H1 (cell line): Measurements from ENCODE around the gene TCN2. TPM values are rescaled to one million over a fixed set of nuclear protein-coding genes. Genes with fewer than 3 reads are reported as not detected.

Experiments
- CTCF ChIA-PET: fragments of 300-600 bp; sonication (Branson Sonifier 250); formaldehyde crosslinking; loops from one replicate; lab custom pipeline; 2021; ENCODE audit not compliant: partially characterized antibody; lab: Charles Lee
- POLR2A ChIA-PET: fragments of 300-600 bp; sonication (Branson Sonifier 250); formaldehyde crosslinking; loops from one replicate; lab custom pipeline; 2021; ENCODE audit warnings: inconsistent platforms; ENCODE audit not compliant: partially characterized antibody; lab: Charles Lee
- DNase-seq, 2 experiments: peaks; one replicate each; pipeline versions ENCODE4 v3.0.0 to v3.0.0-alpha.2; 2010 to 2022; ENCODE audit warnings: low spot score in 2 of 2, low read depth in 1 of 2, mixed read lengths in 1 of 2
- FAIRE-seq: peaks from 2 replicates; lab custom pipeline; 2011; peaks lifted over from hg19 to GRCh38; lab: Jason Lieb, UNC
- H2AFZ ChIP-seq: 2 replicates; pipeline ENCODE4 v1.8.1; 2012; ENCODE audit warnings: low read length, inconsistent platforms
- H2AK5ac ChIP-seq: 2 replicates; pipeline ENCODE4 v1.6.1; 2013; ENCODE audit warnings: low read depth, low read length
- H2BK120ac ChIP-seq: replicated peaks from 2 replicates; pipeline ENCODE3; 2013; ENCODE audit warnings: low read depth, low read length, inconsistent platforms
- H2BK12ac ChIP-seq: 2 replicates; pipeline ENCODE4 v1.6.1; 2013; ENCODE audit warnings: low read depth, low read length
- H2BK15ac ChIP-seq: 2 replicates; pipeline ENCODE4 v1.6.1; 2013; ENCODE audit warnings: low read length
- H2BK20ac ChIP-seq: 2 replicates; pipeline ENCODE4 v1.6.1; 2013; ENCODE audit warnings: low read length
- H2BK5ac ChIP-seq: 2 replicates; pipeline ENCODE4 v1.6.1; 2013; ENCODE audit warnings: low read depth, low read length
- H3K14ac ChIP-seq: 2 replicates; pipeline ENCODE4 v1.6.1; 2013; ENCODE audit warnings: inconsistent platforms; ENCODE audit not compliant: insufficient read length
- H3K18ac ChIP-seq: 2 replicates; pipeline ENCODE4 v1.6.1; 2013; ENCODE audit warnings: low read length; ENCODE audit errors: extremely low read depth
- H3K23ac ChIP-seq: 2 replicates; pipeline ENCODE4 v1.6.1; 2013; ENCODE audit warnings: inconsistent platforms; ENCODE audit not compliant: insufficient read length
- H3K23me2 ChIP-seq: 2 replicates; pipeline ENCODE4 v1.6.1; 2013; ENCODE audit warnings: low read depth, low read length
- H3K27ac ChIP-seq: 2 replicates; pipeline ENCODE4 v1.6.1; 2011; ENCODE audit warnings: low read depth, low read length, inconsistent platforms
- H3K27me3 ChIP-seq, 4 experiments: replicated peaks in 1 of 4; 1 replicate in 1 of 4; 2 replicates in 3 of 4; pipeline versions ENCODE4 v1.6.1 to v1.8.1; 2011 to 2013; ENCODE audit warnings: low read length in 3 of 4, mild to moderate bottlenecking in 3 of 4, inconsistent platforms in 2 of 4, mixed read lengths in 2 of 4, moderate library complexity in 1 of 4; ENCODE audit not compliant: control insufficient read depth in 3 of 4, insufficient read depth in 3 of 4; ENCODE audit errors: extremely low read depth in 1 of 4
- H3K36me3 ChIP-seq, 4 experiments: 2 replicates each; pipeline versions ENCODE4 v1.6.1 to v1.8.1; 2011 to 2013; ENCODE audit warnings: mild to moderate bottlenecking in 4 of 4, low read length in 3 of 4, moderate library complexity in 2 of 4, control low read depth in 1 of 4, inconsistent platforms in 1 of 4; ENCODE audit not compliant: insufficient read depth in 4 of 4, control insufficient read depth in 2 of 4
- H3K4ac ChIP-seq: replicated peaks from 2 replicates; pipeline ENCODE3; 2013; ENCODE audit warnings: low read length, low read depth, mixed read lengths, inconsistent platforms; ENCODE audit not compliant: insufficient read length
- H3K4me1 ChIP-seq, 4 experiments: replicated peaks in 1 of 4; 1 replicate in 1 of 4; 2 replicates in 3 of 4; pipeline versions ENCODE4 v1.6.1 to v1.8.1; 2011 to 2013; ENCODE audit warnings: low read length in 3 of 4, inconsistent platforms in 2 of 4, mixed read lengths in 1 of 4; ENCODE audit not compliant: insufficient read depth in 4 of 4, control insufficient read depth in 3 of 4
- H3K4me2 ChIP-seq, 2 experiments: 2 replicates each; pipeline versions ENCODE4 v1.6.1 to v1.8.1; 2011 to 2013; ENCODE audit warnings: low read depth in 2 of 2, low read length in 2 of 2, control low read depth in 1 of 2, inconsistent platforms in 1 of 2, mild to moderate bottlenecking in 1 of 2; ENCODE audit not compliant: insufficient read depth in 1 of 2
- H3K4me3 ChIP-seq, 4 experiments: fragments of 200-600, 300-600 bp in 1 of 4; sonication (generic), shearing (Covaris generic), sonication (Bioruptor Twin) in 1 of 4; 2 replicates each; pipeline versions ENCODE4 v1.5.1 to v1.8.1; 2011 to 2016; ENCODE audit warnings: low read length in 4 of 4, low read depth in 3 of 4, control low read depth in 2 of 4, inconsistent platforms in 2 of 4, mild to moderate bottlenecking in 2 of 4, mixed read lengths in 1 of 4, moderate library complexity in 1 of 4; ENCODE audit not compliant: insufficient read depth in 2 of 4; ENCODE audit errors: extremely low read depth in 1 of 4
- H3K56ac ChIP-seq: replicated peaks from 2 replicates; pipeline ENCODE3; 2013; ENCODE audit warnings: low read depth, mild to moderate bottlenecking, mixed read lengths, low read length, inconsistent platforms; ENCODE audit not compliant: insufficient read length
- H3K79me1 ChIP-seq: 2 replicates; pipeline ENCODE4 v1.6.1; 2013; ENCODE audit warnings: low read depth, low read length, control low read depth
- H3K79me2 ChIP-seq, 2 experiments: 2 replicates each; pipeline versions ENCODE4 v1.6.1 to v1.8.1; 2012 to 2013; ENCODE audit warnings: low read length in 2 of 2, mild to moderate bottlenecking in 2 of 2, inconsistent platforms in 1 of 2; ENCODE audit not compliant: insufficient read depth in 2 of 2, control insufficient read depth in 1 of 2
- H3K9ac ChIP-seq, 4 experiments: replicated peaks in 1 of 4; 1 replicate in 1 of 4; 2 replicates in 3 of 4; pipeline versions ENCODE4 v1.6.1 to v1.8.1; 2011 to 2013; ENCODE audit warnings: low read depth in 3 of 4, low read length in 3 of 4, control low read depth in 2 of 4, mild to moderate bottlenecking in 2 of 4, moderate library complexity in 2 of 4, inconsistent platforms in 1 of 4; ENCODE audit errors: extremely low read depth in 1 of 4
- H3K9me3 ChIP-seq, 2 experiments: 2 replicates each; pipeline versions ENCODE4 v1.6.1 to v1.8.1; 2012 to 2013; ENCODE audit warnings: mild to moderate bottlenecking in 2 of 2, moderate library complexity in 2 of 2, control low read depth in 1 of 2, inconsistent platforms in 1 of 2, low read depth in 1 of 2, low read length in 1 of 2, mixed read lengths in 1 of 2; ENCODE audit not compliant: insufficient read depth in 2 of 2
- H4K20me1 ChIP-seq, 2 experiments: replicated peaks in 1 of 2; 2 replicates each; pipeline versions ENCODE3 to v1.8.1; 2011 to 2013; ENCODE audit warnings: inconsistent platforms in 2 of 2, low read length in 2 of 2, mild to moderate bottlenecking in 1 of 2; ENCODE audit not compliant: insufficient read depth in 2 of 2, control insufficient read depth in 1 of 2
- H4K5ac ChIP-seq: 2 replicates; pipeline ENCODE4 v1.6.1; 2013; ENCODE audit warnings: low read length, low read depth, mixed read lengths, inconsistent platforms; ENCODE audit not compliant: insufficient read length
- H4K8ac ChIP-seq: 2 replicates; pipeline ENCODE4 v1.8.0; 2013; ENCODE audit warnings: mild to moderate bottlenecking, moderate library complexity, low read length, inconsistent platforms; ENCODE audit not compliant: insufficient read depth; ENCODE audit errors: extremely low read depth
- H4K91ac ChIP-seq: replicated peaks from 2 replicates; pipeline ENCODE3; 2013; ENCODE audit warnings: low read length, mixed read lengths, inconsistent platforms; ENCODE audit not compliant: insufficient read length
- HDAC2 ChIP-seq, 2 experiments: fragments of 300-600 bp in 1 of 2; sonication (generic) in 1 of 2; IDR thresholded peaks; 2 replicates each; pipeline ENCODE4 v1.6.1; 2011 to 2012; ENCODE audit warnings: low read depth in 2 of 2, low read length in 2 of 2, mild to moderate bottlenecking in 2 of 2, moderate library complexity in 2 of 2, borderline replicate concordance in 1 of 2, inconsistent platforms in 1 of 2
- JUND ChIP-seq: IDR thresholded peaks from 2 replicates; pipeline ENCODE4 v1.6.1; 2011; ENCODE audit warnings: mild to moderate bottlenecking, improper control_type of control experiment, low read length
- KDM5A ChIP-seq: fragments of 200-600 bp; IDR thresholded peaks from 2 replicates; pipeline ENCODE4 v1.7.1; 2012; ENCODE audit warnings: mild to moderate bottlenecking, low read length, inconsistent platforms, mixed read lengths
- MAFK ChIP-seq: IDR thresholded peaks from 2 replicates; pipeline ENCODE4 v1.6.1; 2012; ENCODE audit warnings: low read depth, mild to moderate bottlenecking, improper control_type of control experiment, low read length
- NANOG ChIP-seq: IDR thresholded peaks from 2 replicates; pipeline ENCODE4 v1.6.1; 2011; ENCODE audit warnings: low read length, low read depth, mild to moderate bottlenecking, inconsistent platforms; ENCODE audit not compliant: insufficient read depth, poor library complexity, severe bottlenecking
- SAP30 ChIP-seq: fragments of 300-600 bp; sonication (generic); IDR thresholded peaks from 2 replicates; pipeline ENCODE4 v1.7.1; 2012; ENCODE audit warnings: low read length, moderate library complexity, mild to moderate bottlenecking, inconsistent platforms; ENCODE audit not compliant: insufficient read depth, insufficient replicate concordance
- SRF ChIP-seq: IDR thresholded peaks from 2 replicates; pipeline ENCODE4 v1.6.1; 2011; ENCODE audit warnings: mild to moderate bottlenecking, low read depth, low read length, moderate library complexity
- TCF12 ChIP-seq: IDR thresholded peaks from 2 replicates; pipeline ENCODE4 v1.6.1; 2011; ENCODE audit warnings: low read depth, mild to moderate bottlenecking, low read length
- TEAD4 ChIP-seq: IDR thresholded peaks from 2 replicates; pipeline ENCODE4 v1.6.1; 2012; ENCODE audit warnings: low read depth, low read length, inconsistent platforms, mixed read lengths
- WGBS, 2 experiments: shearing (Covaris generic) in 1 of 2; methylation state at CpG; one replicate each; pipeline versions ENCODE4 v1.1.6 to v1.1.7; 2013 to 2015; ENCODE audit warnings: low lambda C conversion rate in 2 of 2, mixed read lengths in 2 of 2, inconsistent platforms in 1 of 2, low coverage in 1 of 2, missing lambda C conversion rate in 1 of 2; ENCODE audit not compliant: insufficient replicate concordance in 2 of 2, insufficient coverage in 1 of 2, insufficient read length in 1 of 2; ENCODE audit errors: extremely low coverage in 1 of 2, missing lambda C conversion rate in 1 of 2; 5-methylcytosine and 5-hydroxymethylcytosine counted together
- polyA plus RNA-seq, 7 experiments: library from polyadenylated mRNA; depleted of rRNA in 3 of 7; stranded (reverse) in 5 of 7; unstranded in 2 of 7; fragments of >200 nt in 5 of 7; fragments of 200-250 nt in 2 of 7; gene quantifications; 1 replicate in 5 of 7; 2 replicates in 1 of 7; 4 replicates in 1 of 7; pipeline versions ENCODE4 v1.2.1 to v1.2.3, GENCODE V29; 2011 to 2013; ENCODE audit warnings: missing spikeins in 2 of 7, mixed read lengths in 2 of 7
- total RNA-seq: library from RNA; stranded (reverse); fragmentation: NEBNext Ultra II Directional; extraction: Animal tissue kit (Norgen Biotek cat#: 25700); gene quantifications from 2 replicates; pipeline ENCODE4 v1.2.1, GENCODE V29; 2021

The TCN2 gene
- total and polyA plus RNA-seq, 2 of the 8 experiments (the other 6 are each of a cell fraction or from before 2014, with no cell fraction given), result 30.0 to 87.8 TPM

DNA sequence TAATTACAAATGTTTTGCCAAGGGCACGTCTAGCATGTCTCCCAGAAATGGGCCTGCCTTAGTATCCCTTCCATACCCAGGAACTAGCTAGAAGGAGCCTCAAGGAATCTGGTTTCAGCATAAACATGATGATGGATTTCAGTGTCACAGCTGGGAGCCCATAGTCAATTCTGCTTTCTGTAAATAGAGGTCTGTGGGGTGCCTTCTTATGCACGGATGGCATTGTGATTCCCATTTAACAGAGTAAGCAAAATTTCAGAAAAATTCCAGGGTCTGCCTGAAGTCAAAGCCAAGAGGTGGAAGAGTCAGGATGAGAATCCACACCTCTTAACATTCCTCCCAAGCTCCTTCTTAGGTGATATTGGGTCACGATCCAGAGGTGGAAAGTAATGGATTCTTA is 48.6 kb downstream of the TCN2 start:
- DNase-seq (no peak), FAIRE-seq (peak; percentile 91)
- H3K36me3 ChIP-seq, result no peaks in the 10 kb centered on the region
- H3K18ac ChIP-seq, result no peak overlapping the region
- POLR2A ChIA-PET, result interaction anchor here (0.6 to 1.7 kb wide), 9 partner anchors 12 to 222 kb away, joined by 3 to 7 read pairs (median 3); partner anchors contain the start of genes DUSP18, OSBP2 and SLC35E4
- H3K23me2 ChIP-seq, result no peaks in the 10 kb centered on the region
- no peak overlapping the region for H2BK12ac ChIP-seq
- H2BK5ac ChIP-seq, result no peak overlapping the region
- no peak overlapping the region for H2AK5ac ChIP-seq
- CTCF ChIA-PET, result interaction anchor here (0.6 to 1.6 kb wide), 4 partner anchors 17 to 436 kb away, joined by 3 to 8 read pairs (median 3); no protein-coding TSS in a partner anchor
- H2AFZ ChIP-seq, result no peak overlapping the region
- H3K23ac ChIP-seq, result no peak overlapping the region
- peak overlapping the region in 1 of 2 experiments; percentile 30; a peak in 1 of 4 replicates for H3K4me2 ChIP-seq
- no peak overlapping the region for H4K5ac ChIP-seq
- H2BK20ac ChIP-seq, result no peak overlapping the region
- H2BK15ac ChIP-seq, result no peak overlapping the region
- no peak overlapping the region for H4K91ac ChIP-seq
- H4K8ac ChIP-seq, result no peak overlapping the region
- H3K9me3 ChIP-seq, result no peaks in the 10 kb centered on the region; a peak in 1 of 4 replicates
- no peaks in the 10 kb centered on the region for H3K27me3 ChIP-seq
- H3K27ac ChIP-seq, result no peak overlapping the region
- H3K79me2 ChIP-seq, result no peaks in the 10 kb centered on the region
- no peak overlapping the region for H3K9ac ChIP-seq
- no peak overlapping the region for H3K4ac ChIP-seq
- TF ChIP-seq NANOG (peak; percentile 75), KDM5A (no peak), MAFK (peak; percentile 38; the same call in 1 of the 2 replicates), SAP30 (no peak), SRF (no peak), TCF12 (0 out of 2 replicates have a peak, but pooled peaks have one; percentile 25), TEAD4 (peak; percentile 38; the same call in 1 of the 2 replicates), HDAC2 (IDR thresholded peaks at IDR 0.05; ENCODE audit: borderline replicate concordance in 1 of 2, low read depth in 2 of 2, low read length in 2 of 2) (peak in 1 of 2 experiments; percentile 71; a peak in 1 of 4 replicates), JUND (peak; percentile 15; the same call in 1 of the 2 replicates)
- peaks cover 3 to 10% (median 5%) of the 10 kb centered on the region in 4 experiments; a peak in 6 of 7 replicates for H3K4me1 ChIP-seq
- H3K14ac ChIP-seq, result no peak overlapping the region
- WGBS, 2 experiments, result 19% methylated on average over 3 of the region's 3 CpGs; no CpG with 5 or more reads in 1 of the 2 experiments
- H3K56ac ChIP-seq, result no peak overlapping the region
- no peaks in the 10 kb centered on the region for H4K20me1 ChIP-seq
- H2BK120ac ChIP-seq, result no peak overlapping the region
- H3K79me1 ChIP-seq, result no peaks in the 10 kb centered on the region
- no peak overlapping the region for H3K4me3 ChIP-seq
